GM12874 (cell line): Measurements from ENCODE around the gene SLC39A7.

Experiments
- CTCF ChIP-seq: IDR thresholded peaks from 2 replicates; pipeline ENCODE4 v1.5.1; 2011; ENCODE audit warnings: low read depth, mild to moderate bottlenecking, control low read depth, low read length, moderate library complexity; ENCODE audit not compliant: insufficient read depth

The SLC39A7 gene

DNA sequence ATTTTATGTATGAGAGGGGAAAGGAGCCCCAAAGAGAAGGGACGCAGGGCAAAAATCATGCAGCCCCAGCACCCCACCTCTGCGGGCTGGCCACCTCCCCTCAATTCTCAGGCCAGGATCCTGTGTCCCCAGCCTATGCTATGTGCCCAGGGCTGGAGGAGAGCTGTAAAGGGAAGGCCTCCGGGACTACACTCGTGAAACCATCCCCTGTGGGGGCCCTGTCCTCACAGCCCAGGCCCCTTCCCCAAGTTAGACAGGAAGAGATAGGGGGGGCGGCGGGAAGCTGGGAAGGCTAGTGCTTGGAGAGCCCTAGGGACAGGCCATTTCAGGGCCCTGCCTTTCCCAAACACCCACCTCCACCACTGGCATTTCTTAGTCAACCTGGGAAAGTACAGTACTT is 7.0 kb upstream of the SLC39A7 start:
- TF ChIP-seq CTCF = no peak

DNA sequence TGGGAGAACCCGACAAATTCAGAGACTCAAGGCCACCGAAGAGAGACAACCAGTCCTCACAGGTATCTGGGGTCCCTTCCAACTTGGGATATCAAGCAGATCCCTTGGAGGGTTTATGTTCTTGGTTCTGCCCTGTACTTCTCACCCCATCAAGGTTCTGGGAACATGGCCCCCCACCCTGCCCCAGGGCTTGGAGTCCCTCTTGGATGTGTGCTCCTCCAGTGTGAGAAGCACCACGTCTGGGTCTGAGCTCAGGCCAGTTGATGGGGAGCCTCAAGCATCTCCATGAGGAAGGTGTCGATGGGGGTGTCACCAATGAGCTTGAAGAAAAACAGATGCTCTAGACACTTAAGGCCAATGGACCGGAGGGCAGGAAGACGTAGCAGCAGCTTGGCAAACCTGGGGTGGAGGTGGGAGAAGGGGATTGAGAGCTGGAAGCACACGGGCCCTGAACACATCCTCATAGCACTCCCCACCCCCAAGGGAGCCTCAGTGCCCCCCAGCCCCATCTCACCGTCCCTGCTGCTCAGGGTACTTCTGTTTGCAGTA is 6.2 kb upstream of the SLC39A7 start:
- TF ChIP-seq CTCF = no peak

DNA sequence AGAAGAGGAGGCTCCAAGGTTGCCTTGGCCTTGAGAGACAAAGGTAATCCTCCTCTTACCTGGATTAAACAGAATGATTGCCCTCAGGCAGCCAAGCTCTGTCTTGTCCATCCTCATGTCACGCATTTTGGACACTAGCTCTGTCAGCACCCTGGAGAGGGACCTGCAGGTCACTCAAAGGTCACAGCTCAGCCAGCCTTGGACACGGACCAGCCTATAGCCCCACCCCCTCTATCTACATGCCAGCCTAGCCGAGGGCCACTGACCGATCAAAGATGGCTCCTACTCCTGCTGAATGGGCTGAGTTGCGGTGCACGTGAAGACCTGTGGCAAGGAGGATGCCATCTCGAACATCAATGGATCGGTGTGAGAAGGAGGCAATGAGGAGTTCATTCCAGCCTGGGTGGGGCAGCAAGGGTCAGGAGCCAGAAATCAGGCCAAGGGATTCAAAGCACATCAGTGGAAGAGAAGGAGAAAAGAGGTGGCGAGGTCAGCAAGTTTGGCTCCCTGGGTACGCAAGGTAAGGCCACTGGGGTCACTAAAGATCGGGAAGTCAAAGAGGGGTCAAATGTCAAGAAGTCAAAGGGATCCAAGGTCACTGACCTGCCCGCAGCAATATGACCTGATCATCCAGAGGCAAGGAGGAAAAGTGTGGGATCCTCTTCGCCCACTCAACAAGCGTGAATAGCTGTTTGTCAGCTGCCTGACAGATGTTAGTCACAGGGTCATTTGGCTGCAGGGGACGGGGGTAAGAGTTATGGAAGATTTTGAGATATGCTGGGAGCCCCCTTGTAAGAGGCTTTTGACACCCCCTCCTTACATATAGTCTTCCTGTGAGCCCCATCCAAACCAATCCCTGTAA is 5.1 kb upstream of the SLC39A7 start:
- TF ChIP-seq CTCF = no peak

- peak; percentile 78 for TF ChIP-seq CTCF
Observed at GRCh38 chr6:33197431-33198048, 3.1 kb upstream of the SLC39A7 start.

DNA sequence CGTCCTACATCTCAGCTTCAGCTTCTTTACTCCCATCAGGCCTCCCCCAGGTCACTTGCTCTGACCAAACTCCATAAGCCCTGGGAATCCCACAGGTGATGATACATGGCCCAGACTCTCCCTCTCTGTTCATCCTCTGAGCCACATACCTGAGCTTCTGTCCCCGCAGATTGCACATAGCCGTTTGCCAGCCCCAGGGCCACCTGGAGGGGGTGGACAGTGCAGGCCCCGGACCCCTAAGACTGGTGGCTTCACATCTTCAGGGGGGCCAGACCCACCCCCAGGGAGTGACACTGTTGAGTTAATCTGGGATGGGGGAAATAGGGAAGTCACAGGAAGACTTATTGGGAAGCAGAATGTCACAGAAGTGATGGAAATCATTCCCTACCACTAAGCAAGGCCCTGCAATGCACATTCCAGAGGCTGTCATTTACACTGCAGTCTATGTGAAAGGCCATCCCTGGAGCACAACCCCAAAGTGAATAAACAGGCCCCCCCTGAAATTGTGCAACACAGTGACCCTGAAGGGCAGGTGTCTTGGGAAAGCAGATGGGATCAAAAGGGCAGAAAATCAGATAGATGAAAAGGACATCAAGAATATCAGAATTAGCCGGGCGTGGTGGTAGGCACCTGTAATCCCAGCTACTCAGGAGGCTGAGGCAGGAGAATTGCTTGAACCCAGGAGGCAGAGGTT is 2.4 kb upstream of the SLC39A7 start:
- TF ChIP-seq CTCF = no peak

DNA sequence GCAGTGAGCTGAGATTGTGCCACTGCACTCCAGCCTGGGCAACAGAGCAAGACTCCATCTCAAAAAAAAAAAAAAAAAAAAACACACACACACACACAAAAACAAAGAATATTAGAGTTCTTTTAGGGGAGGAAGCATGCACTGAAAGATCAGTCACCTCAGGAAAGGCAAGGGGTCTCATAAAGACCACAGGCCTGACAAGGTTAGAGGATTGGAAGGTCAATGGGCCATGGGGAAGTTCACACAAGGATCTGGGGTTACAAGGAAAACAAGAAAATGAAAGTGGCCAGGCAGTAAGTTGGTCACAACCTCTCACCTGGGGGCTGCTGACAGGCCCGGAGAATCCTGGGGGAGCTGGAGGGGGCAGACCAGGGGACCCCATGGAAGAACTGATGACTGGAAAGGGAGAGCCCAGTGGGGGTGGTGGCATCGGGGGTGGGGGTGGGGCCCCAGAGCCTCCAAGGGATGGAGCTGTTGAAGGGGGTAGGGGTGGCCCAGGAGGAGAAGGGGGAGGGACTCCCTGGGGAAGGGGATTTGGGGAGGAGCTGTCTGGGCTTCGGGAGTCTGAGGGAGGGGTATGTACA is 1.7 kb upstream of the SLC39A7 start:
- no peak for TF ChIP-seq CTCF
